T47D (cell line): ENCODE results near the gene DENND1A.

ENCODE experiments used
- DNase-seq, 2 experiments: peaks; one replicate each; pipeline versions ENCODE4 v3.0.0 to v3.0.0-alpha.2; 2011 to 2012; ENCODE audit warnings: low read depth in 1 of 2, low spot score in 1 of 2
- JUND ChIP-seq: IDR thresholded peaks from 2 replicates; pipeline ENCODE4 v1.6.1; 2012; ENCODE audit warnings: low read depth
- in situ Hi-C: cut with HindIII; loops from 2 replicates; pipeline ENCODE4 v1.10.0; 2016; ENCODE audit warnings: low sequenced_read_pairs, low pct_unique_long_range_greater_than_20kb

DENND1A gene

GRCh38 chr9:123517512-123517911 is 412.4 kb downstream of the DENND1A start:
- TF ChIP-seq JUND: no peak
- DNase-seq: no peak
- in situ Hi-C loops: no loop called here

DNA sequence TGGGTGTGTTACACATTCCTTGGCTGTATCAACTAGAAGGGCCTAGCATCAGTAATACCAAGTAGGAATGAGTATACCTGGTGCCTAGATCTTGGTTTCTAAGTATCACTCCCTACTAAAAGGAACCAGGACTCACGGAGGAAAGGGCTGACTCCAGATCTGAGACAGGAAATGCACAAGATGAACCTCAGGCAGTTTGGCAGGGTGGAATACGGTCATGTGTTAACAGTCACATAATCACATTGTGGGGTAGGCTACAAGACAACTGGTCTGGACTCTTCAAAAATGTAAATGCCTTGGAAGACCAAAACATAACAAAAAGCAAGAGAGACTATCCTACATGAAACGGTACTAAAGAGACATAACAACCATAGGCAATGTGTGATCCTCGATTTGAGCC is 415.2 kb downstream of the DENND1A start:
- in situ Hi-C loops: no loop called here
- no peak for TF ChIP-seq JUND
- DNase-seq: no peak

DNA sequence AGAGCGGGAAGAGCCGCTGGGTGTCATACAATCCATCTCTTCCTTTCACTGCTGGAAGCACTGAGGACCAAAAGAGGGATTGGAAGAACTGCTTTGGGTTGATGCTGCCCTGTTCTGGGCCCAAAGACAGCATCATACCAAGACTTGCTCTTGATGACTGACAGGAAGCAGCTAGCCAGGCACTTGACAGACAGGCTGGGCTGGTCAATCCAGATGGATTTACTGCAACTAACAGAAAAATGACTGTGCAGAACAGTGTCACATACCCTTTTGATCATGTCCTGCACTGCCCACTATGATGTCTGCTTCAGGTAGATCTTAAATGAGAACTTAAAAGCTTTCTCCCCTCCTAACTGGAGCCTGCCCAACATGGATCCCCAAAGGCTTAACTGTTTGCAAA is 416.4 kb downstream of the DENND1A start:
- no peak for TF ChIP-seq JUND
- in situ Hi-C loops: no loop called here
- DNase-seq: peak in 1 of 2 experiments; percentile 76

- DNase-seq: no peak
- no peak for TF ChIP-seq JUND
- in situ Hi-C loops: no loop called here
These were observed 418.3 kb downstream of the DENND1A start for GRCh38 chr9:123511326-123512277.

GRCh38 chr9:123509646-123510045 is 420.3 kb downstream of the DENND1A start:
- no peak for TF ChIP-seq JUND
- DNase-seq: no peak
- in situ Hi-C loops: no loop called here

- in situ Hi-C loops: no loop called here
- no peak for DNase-seq
- no peak for TF ChIP-seq JUND
These were observed 421.9 kb downstream of the DENND1A start for GRCh38 chr9:123508048-123508447.

DNA sequence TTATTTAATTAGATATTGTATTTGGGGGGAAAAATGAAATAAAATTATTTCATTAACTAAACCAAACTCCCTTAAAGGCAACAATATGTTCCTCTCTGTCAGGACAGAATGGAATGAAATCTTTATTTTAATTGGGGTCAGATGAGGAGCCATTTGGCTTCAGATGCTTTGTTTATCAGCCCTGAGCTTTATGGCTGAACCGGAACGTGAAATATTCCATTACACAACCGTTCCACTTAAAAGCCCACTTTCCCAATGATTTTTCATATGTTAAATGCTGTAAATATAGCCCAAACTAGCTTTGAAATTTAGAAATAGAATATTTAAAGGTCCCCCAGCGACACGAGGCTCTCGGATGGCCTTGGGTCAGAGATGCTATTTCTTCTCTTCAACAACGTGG is 424.4 kb downstream of the DENND1A start:
- DNase-seq: no peak
- in situ Hi-C loops: no loop called here
- TF ChIP-seq JUND: no peak

DNA sequence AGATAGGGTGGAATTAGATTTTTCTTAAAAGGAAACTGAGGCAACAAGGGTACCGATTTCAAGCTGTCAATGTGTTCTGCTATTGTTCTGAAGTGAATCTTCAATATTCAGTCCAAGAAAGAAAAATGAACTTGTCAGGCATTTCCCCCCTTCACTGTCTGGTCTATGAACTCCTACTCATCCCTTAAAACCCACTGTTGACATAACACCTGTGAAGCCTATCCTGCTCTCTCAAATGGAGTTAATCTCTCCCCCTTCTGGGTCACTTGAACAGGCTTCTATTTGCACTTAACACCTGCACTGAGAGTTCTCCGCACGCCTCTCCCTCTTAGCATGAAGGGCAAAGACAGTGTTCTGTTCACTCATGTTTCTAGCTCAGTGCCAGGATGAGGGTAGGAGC is 429.6 kb downstream of the DENND1A start:
- TF ChIP-seq JUND: no peak
- no peak for DNase-seq
- in situ Hi-C loops: no loop called here

DNA sequence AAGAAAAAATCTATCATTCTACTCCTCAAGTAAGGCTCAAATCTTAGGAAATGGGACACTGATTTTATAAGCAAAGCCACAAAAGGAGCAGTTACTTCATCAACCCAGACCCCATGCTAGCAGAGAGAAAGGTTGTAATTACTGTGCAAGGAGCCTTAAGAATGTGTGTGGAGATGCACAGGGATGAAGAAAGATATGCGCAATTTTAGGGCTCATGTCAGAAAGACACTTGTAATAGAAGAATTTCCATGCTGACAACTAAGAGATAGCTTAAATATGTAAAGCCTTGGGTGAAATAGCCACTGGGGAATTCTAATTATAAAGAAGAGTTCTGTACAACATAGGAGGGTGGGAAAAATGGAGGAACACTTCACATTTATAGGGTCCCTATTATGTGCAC is 432.1 kb downstream of the DENND1A start:
- TF ChIP-seq JUND: no peak
- in situ Hi-C loops: no loop called here
- no peak for DNase-seq

DNA sequence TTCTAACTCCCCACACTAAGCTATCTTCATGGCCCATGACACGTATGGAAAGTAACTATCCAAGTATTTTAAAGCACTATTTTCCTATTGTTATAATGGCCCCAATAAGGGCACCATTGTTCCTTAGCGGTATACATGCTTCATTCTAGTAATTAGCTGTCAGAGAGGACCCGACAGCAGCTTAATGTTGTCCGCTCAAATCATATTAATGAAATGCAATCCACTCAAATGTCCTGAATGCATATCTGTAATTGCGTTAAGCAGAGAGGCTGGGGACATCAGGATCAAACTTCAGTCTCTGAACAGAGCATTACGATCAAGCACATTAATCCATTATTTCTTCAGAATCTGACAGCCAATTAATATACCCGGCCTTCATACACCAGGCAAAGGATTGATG is 434.2 kb downstream of the DENND1A start:
- DNase-seq: no peak
- no peak for TF ChIP-seq JUND
- in situ Hi-C loops: no loop called here

GRCh38 chr9:123493627-123494026 is 436.3 kb downstream of the DENND1A start:
- DNase-seq: no peak
- in situ Hi-C loops: no loop called here

GRCh38 chr9:123490688-123491087 is 439.2 kb downstream of the DENND1A start:
- DNase-seq: no peak
- in situ Hi-C loops: no loop called here
- no peak for TF ChIP-seq JUND

More at GRCh38 chr9:123493627-123494026, 436.3 kb downstream of the DENND1A start:
- TF ChIP-seq JUND: no peak

GRCh38 chr9:123488722-123489321 is 441.1 kb downstream of the DENND1A start:
- DNase-seq: no peak
- in situ Hi-C loops: no loop called here
- TF ChIP-seq JUND: no peak
